OCI-LY7 (cell line): ENCODE data around the gene GULP1.

ENCODE experiments used
- CTCF ChIP-seq: fragments of 200-600 bp; sonication (generic); conservative IDR thresholded peaks from 2 replicates; pipeline ENCODE4 v1.5.1; 2014; ENCODE audit warnings: mild to moderate bottlenecking, antibody characterized with exemption, low read length, moderate library complexity, mixed read lengths
- EZH2phosphoT487 ChIP-seq: fragments of 200-600 bp; sonication (generic); IDR thresholded peaks from 2 replicates; pipeline ENCODE4 v1.6.1; 2018; ENCODE audit warnings: low read depth, borderline replicate concordance, mild to moderate bottlenecking, mixed run types, antibody characterized with exemption, low read length, moderate library complexity, mixed read lengths

- no peak for TF ChIP-seq CTCF
- TF ChIP-seq EZH2phosphoT487, result no peak
These were observed 309.7 kb downstream of the GULP1 start for GRCh38 chr2:188601391-188601790.
